Cortex of kidney (tissue), 1 donor: Measurements from ENCODE around the gene ARRB2.
"Not testable (repeated sequence)": the region's sequence is repeated elsewhere in the genome, so short reads cannot be mapped to it uniquely, and the experiment has no call there.

Experiments used
- DNase-seq: peaks from one replicate; lab custom pipeline; 2025; lab: John Stamatoyannopoulos, UW

Gene ARRB2

DNA sequence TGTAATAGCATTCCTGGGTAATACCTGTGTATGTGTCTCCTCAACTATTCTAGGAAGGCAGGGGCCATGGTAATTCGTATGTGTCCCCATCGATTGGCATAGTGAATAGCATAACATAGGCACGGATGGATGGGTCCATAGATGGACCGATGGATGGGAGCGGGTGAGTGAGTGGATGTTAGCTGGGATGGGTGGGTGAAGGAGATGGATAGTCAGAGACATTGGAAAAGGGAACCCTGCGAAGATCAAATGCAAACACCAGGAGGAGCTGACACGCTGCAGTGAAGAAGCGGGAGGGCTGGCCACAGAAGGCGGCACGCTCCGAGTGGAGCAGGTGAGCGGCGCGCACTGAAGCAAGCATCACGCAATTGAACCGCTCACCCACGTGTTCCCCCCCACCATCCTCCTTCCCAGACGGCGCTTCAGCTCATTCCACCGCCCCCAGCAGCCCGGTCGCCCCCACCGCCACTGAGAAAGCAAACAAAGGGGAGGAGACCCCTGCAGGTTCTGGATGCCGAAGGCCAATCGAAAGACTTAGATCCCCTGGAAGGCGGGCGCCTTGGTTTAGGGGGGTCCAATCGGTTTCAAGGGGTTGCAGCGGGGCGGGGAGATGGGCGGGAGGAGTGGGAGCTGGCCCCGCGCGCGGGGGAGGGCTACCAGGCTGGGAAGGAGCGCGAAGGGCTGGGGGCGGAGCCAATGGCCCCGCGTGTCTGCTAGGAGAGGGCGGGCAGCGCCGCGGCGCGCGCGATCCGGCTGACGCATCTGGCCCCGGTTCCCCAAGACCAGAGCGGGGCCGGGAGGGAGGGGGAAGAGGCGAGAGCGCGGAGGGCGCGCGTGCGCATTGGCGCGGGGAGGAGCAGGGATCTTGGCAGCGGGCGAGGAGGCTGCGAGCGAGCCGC lies at the start of gene ARRB2:
Gene ARRB2, plus strand, starts transcription at position 839 of the 899 bp plus-strand sequence. CDS start 90 bp downstream, outside the sequence.
- peak; percentile 42 for DNase-seq

GRCh38 chr17:4663711-4664110 lies 46.7 kb upstream of the ARRB2 start:
- no peak for DNase-seq

GRCh38 chr17:4664230-4664629 lies 46.2 kb upstream of the ARRB2 start:
- no peak for DNase-seq

DNA sequence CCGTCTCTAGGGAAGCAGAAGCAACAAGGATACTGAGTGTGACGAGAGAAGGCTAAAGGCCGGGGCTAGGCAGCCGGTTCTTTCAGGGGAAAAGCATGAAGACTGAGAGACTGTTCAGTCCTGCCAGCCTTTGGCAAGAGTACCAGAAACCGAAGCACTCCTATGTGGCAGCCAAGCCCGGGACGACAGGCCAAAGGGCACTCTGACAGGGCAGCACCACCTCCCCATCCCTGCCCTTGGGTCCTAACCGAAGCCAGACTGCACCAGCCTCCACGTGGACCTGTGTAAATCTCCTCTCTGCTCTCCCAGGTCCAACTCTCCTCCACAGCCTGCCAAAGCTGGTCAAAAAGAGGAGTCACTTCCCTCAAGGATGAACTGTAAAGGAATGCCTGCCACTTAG lies 45.4 kb upstream of the ARRB2 start:
- no peak for DNase-seq

DNA sequence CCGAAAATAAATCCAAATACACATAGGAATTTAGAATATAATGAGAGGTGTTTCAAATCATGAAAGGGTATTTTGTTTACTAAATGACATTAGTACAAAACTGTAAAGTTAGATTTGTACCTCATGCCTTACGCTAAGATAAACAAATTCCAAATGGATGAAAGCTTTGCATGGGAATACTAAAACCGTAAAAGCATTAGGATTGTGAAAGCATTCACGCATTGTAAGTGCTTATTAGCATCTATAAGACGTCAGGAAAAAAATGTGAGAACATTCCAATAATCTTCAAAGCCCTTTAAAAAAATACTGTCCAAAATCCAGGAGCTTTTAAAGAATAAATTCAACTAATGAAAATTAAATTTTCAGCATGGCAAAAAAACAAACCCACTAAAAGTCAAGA lies 44.1 kb upstream of the ARRB2 start:
- DNase-seq = no peak

DNA sequence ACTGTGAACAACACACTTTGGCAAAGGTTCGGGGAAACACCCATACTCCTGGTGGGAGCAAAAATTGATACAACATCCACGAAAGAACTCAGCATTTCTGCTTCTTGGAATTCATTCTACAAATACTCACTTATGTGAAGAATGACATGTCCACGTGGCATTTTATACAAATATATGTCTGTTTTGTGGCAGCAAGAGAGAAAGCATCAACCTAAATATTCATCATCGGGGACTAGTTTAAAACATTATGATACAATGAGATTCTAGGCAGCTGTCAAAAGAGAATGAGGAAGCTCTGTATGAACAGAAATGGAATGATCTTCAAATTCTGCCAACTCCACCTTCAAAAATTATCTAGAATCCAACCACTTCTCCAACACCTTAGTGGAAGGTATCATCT lies 43.3 kb upstream of the ARRB2 start:
- DNase-seq = no peak

- DNase-seq = no peak
Measured at GRCh38 chr17:4672055-4672630, 38.3 kb upstream of the ARRB2 start.

- no peak for DNase-seq
Measured at GRCh38 chr17:4672751-4673150, 37.7 kb upstream of the ARRB2 start.

- no peak for DNase-seq
Measured at GRCh38 chr17:4673169-4673568, 37.3 kb upstream of the ARRB2 start.

GRCh38 chr17:4673986-4674684 lies 36.3 kb upstream of the ARRB2 start:
- no peak for DNase-seq

GRCh38 chr17:4674685-4674998 lies 35.8 kb upstream of the ARRB2 start:
- no peak for DNase-seq

- DNase-seq = no peak
Measured at GRCh38 chr17:4675791-4676190, 34.6 kb upstream of the ARRB2 start.

DNA sequence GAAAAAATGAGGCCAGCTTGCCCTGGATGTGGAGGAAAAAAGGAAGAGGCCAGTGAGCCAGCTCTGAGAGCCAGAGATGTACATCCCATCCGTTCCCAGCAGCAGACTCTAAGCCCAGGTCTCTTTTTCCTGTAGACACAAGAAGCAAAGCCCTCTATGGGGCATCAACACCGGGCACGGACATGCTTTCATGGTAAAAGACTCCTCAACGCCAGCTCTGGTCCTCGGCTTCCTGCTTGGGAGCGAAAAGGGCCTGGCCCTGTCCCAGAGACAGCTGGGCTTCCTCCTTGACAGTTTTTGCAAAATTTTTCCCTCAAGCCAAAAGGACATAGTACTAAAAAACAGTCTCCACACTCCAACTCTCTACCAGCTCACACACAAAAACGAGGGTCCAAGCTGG lies 33.6 kb upstream of the ARRB2 start:
- DNase-seq = no peak

DNA sequence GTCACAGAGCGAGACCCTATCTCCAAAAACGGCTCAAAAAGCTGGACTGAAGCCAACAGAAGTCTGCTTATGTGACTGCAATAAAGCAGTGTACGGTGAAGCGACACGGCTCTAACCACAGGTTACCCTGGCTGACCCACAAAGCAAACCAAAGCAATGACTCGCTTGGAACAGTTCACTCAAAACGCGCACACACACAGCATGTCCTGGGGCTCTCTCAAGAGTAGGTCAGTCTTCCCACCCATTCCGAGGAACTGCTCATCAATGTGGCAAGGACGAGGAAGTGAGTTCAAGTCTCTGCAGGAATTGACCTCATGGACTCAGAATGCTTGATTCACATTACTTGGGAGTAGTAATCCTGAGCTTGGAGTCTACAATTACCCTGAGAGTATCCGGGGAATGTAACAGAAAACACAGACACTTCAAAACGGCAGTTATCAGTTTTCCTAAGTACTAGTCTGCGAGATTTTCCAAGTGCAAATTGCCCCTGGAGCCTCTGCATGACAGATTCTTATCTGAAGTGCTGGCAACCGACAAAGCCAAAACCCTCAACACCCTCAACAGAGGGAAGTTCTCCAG lies 31.9 kb upstream of the ARRB2 start:
- DNase-seq = no peak

DNA sequence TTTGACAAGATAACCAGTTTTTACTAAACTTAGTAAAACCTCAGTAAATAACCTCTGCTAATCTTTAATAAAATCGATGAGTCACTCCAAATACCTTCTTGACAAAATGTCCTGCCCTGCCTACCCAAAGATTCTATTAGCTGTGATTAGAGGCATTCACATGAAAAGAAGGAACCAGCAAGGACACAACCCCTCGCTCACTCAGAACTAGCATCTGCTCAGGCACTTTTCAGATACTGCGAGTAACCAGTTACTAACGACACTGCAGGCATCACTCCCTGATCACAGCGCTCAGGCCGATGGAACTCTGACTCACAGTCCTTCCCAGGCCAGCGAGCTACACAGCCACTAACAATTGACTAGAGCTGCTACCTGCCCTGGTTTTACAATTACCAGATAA lies 30.8 kb upstream of the ARRB2 start:
- DNase-seq = no peak

DNA sequence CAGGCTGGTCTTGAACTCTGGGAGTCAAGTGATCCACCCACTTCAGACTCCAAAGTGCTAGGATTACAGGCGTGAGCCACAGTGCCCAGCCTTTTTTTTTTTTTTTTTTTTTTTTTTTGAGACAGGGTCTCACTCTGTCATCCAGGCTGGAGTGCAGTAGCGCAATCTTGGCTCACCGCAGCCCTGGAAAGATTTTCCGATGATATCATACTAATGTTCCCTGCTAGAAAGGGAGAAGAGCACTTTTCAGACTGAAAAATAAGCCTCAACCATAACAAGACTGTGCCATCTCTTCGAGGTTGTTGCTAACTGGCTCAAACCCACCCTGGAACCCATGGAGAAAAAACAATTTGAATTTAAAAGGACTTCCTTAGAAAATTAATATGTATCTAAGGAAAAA lies 26.7 kb upstream of the ARRB2 start:
- not testable (repeated sequence) for DNase-seq

GRCh38 chr17:4689872-4690271 lies 20.6 kb upstream of the ARRB2 start:
- not testable (repeated sequence) for DNase-seq

GRCh38 chr17:4690745-4691144 lies 19.7 kb upstream of the ARRB2 start:
- no peak for DNase-seq

DNA sequence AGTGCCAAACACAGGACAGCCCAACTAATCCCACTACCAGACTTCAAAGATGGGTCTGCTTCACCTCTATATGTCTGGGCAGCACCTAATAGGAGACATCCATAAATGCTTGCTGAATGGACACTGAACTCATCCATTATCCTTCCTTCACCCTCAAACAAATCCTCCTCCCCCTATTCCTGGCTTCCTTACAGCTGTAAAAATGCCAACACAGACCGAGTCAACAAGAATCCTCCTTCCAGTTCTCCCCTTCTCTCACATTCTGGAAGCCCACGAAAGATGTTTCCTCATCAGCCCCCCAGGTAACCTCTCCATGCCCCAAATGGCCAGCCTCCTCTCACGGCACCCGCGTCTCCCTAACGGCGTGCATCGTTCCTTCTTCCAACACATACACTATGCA lies 18.7 kb upstream of the ARRB2 start:
- DNase-seq = no peak

GRCh38 chr17:4693416-4693815 lies 17.0 kb upstream of the ARRB2 start:
- no peak for DNase-seq

GRCh38 chr17:4696437-4696805 lies 14.0 kb upstream of the ARRB2 start:
- no peak for DNase-seq

DNA sequence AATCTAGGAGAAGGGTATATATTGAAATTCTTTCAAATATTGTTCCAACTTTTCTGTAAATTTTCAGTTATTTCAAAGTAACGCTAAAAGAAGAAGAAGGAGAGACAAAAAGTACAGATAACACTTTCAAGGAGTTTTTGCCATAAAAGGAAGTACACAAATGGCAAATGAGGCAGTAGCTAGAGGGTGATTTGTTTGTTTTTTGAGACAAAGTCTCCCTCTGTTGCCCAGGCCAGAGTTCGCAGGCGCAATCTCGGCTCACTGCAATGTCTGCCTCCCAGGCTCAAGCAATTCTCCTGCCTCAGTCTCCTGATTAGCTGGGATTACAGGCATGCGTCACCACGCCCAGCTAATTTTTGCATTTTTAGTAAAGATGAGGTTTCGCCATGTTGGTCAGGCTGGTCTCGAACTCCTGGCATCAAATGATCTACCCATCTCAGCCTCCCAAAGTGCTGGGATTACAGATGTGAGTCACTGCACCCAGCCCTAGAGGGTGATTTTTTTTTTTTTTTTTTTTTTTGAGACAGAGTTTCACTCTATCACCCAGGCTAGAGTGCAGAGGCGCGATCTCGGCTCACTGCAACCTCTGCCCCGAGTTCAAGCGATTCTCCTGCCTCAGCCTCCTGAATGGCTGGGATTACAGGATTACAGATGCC lies 10.9 kb upstream of the ARRB2 start:
- not testable (repeated sequence) for DNase-seq
